ENCODE results near the gene LCA5L. TPM values are rescaled to one million over a fixed set of nuclear protein-coding genes. Genes with fewer than 3 reads are reported as not detected.
"Not testable (repeated sequence)": the region's sequence is repeated elsewhere in the genome, so short reads cannot be mapped to it uniquely, and the experiment has no call there.

The LCA5L gene
- total RNA-seq, 1 experiment from 2014 or later = 0.46 TPM

- Histone ChIP-seq H3K27ac (ENCODE audit: insufficient read length, low read depth, low read length) (no peak overlapping the region), H2BK12ac (ENCODE audit: insufficient read length, low read depth, low read length) (no peak overlapping the region), H3K14ac (ENCODE audit: insufficient read depth, low read length) (no peak overlapping the region), H2AFZ (ENCODE audit: low read length) (no peak overlapping the region), H3T11ph (ENCODE audit: low read length) (no peak overlapping the region), H4K91ac (ENCODE audit: insufficient read length, low read depth, low read length) (no peak overlapping the region), H3K79me2 (ENCODE audit: insufficient read depth, low read length) (no peaks in the 10 kb centered on the region; the same call in 1 of the 2 replicates), H4K20me1 (ENCODE audit: control insufficient read depth, insufficient read depth, insufficient read length) (no peaks in the 10 kb centered on the region), H3K4ac (ENCODE audit: low read depth, low read length) (no peak overlapping the region), H2BK5ac (ENCODE audit: insufficient read length, low read length) (no peak overlapping the region), H3K9ac (ENCODE audit: extremely low read depth, insufficient read length, low read length) (no peak overlapping the region), H3K27me3 (ENCODE audit: insufficient read depth, low read length) (no peaks in the 10 kb centered on the region), H2BK15ac (ENCODE audit: low read depth, low read length) (no peak overlapping the region), H2AK5ac (ENCODE audit: insufficient read length, low read length) (no peak overlapping the region), H3K9me3 (ENCODE audit: control insufficient read depth, low read depth, low read length) (no peaks in the 10 kb centered on the region), H3K23ac (ENCODE audit: insufficient read length, low read depth, low read length) (no peak overlapping the region), H2BK120ac (ENCODE audit: low read depth, low read length, poor library complexity, severe bottlenecking) (no peak overlapping the region), H3K4me1 (ENCODE audit: insufficient read depth, low read length) (no peaks in the 10 kb centered on the region), H4K5ac (ENCODE audit: insufficient read length, low read depth, low read length) (no peak overlapping the region), H3K4me2 (ENCODE audit: insufficient read depth, insufficient read length, low read length) (no peak overlapping the region), H3K79me1 (ENCODE audit: insufficient read depth, low read depth, low read length, poor library complexity, severe bottlenecking) (peaks cover 4% of the 10 kb centered on the region), H3K18ac (ENCODE audit: insufficient read length, low read depth, low read length) (no peak overlapping the region), H3K56ac (ENCODE audit: insufficient read length, low read depth, low read length) (no peak overlapping the region), H2BK20ac (ENCODE audit: low read depth, low read length, poor library complexity, severe bottlenecking) (no peak overlapping the region), H3K23me2 (ENCODE audit: insufficient read length, low read depth, low read length, poor library complexity, severe bottlenecking) (peaks cover 10% of the 10 kb centered on the region), H4K8ac (replicated peaks; ENCODE audit: insufficient read length, low read depth, low read length) (no peak overlapping the region)
- DNase-seq = no peak
- Mint-ChIP-seq H3K27me3 (ENCODE audit: low read depth) (no peaks in the 10 kb centered on the region), H3K9me3 (no peaks in the 10 kb centered on the region), H3K4me3 (no peak overlapping the region), H3K27ac (peak overlapping the region in 2 of 3 experiments; percentile 71 to 77; a peak in 3 of 7 replicates), H3K4me1 (peaks cover 28 to 33% of the 10 kb centered on the region in 2 experiments), H3K36me3 (ENCODE audit: insufficient read depth in 1 of 3, low read depth in 3 of 3) (peaks cover 0 to 5% (median 0%) of the 10 kb centered on the region in 3 experiments; a peak in 3 of 7 replicates)
- TF ChIP-seq CTCF (conservative IDR thresholded peaks at IDR 0.05) = no peak
- WGBS (ENCODE audit: extremely low coverage, insufficient read length, low lambda C conversion rate) = no CpG with 5 or more reads among the region's 13 CpGs
These were observed 60.8 kb downstream of the LCA5L start for GRCh38 chr21:39384674-39385298.

GRCh38 chr21:39382096-39382495 is 63.5 kb downstream of the LCA5L start:
- H3K4me2 ChIP-seq (ENCODE audit: insufficient read depth, insufficient read length, low read length); H2BK20ac ChIP-seq (ENCODE audit: low read depth, low read length, poor library complexity, severe bottlenecking); H3K4me1 ChIP-seq (ENCODE audit: insufficient read depth, low read length); H3K9me3 Mint-ChIP-seq; H3K56ac ChIP-seq (ENCODE audit: insufficient read length, low read depth, low read length); H3K79me2 ChIP-seq (ENCODE audit: insufficient read depth, low read length); H3K27me3 ChIP-seq (ENCODE audit: insufficient read depth, low read length); H4K5ac ChIP-seq (ENCODE audit: insufficient read length, low read depth, low read length); H2BK15ac ChIP-seq (ENCODE audit: low read depth, low read length); H3K14ac ChIP-seq (ENCODE audit: insufficient read depth, low read length); H2BK12ac ChIP-seq (ENCODE audit: insufficient read length, low read depth, low read length); H4K20me1 ChIP-seq (ENCODE audit: control insufficient read depth, insufficient read depth, insufficient read length); H4K91ac ChIP-seq (ENCODE audit: insufficient read length, low read depth, low read length); H3K36me3 Mint-ChIP-seq (ENCODE audit: insufficient read depth in 1 of 3, low read depth in 3 of 3); H3K9me3 ChIP-seq (ENCODE audit: control insufficient read depth, low read depth, low read length); H3K9ac ChIP-seq (ENCODE audit: extremely low read depth, insufficient read length, low read length); H2BK120ac ChIP-seq (ENCODE audit: low read depth, low read length, poor library complexity, severe bottlenecking); H3K4ac ChIP-seq (ENCODE audit: low read depth, low read length); H4K8ac ChIP-seq (replicated peaks; ENCODE audit: insufficient read length, low read depth, low read length); H2AFZ ChIP-seq (ENCODE audit: low read length); H3K18ac ChIP-seq (ENCODE audit: insufficient read length, low read depth, low read length); H3T11ph ChIP-seq (ENCODE audit: low read length); H3K23me2 ChIP-seq (ENCODE audit: insufficient read length, low read depth, low read length, poor library complexity, severe bottlenecking); DNase-seq; H3K27ac ChIP-seq (ENCODE audit: insufficient read length, low read depth, low read length); H2AK5ac ChIP-seq (ENCODE audit: insufficient read length, low read length); H3K23ac ChIP-seq (ENCODE audit: insufficient read length, low read depth, low read length); H3K79me1 ChIP-seq (ENCODE audit: insufficient read depth, low read depth, low read length, poor library complexity, severe bottlenecking); H2BK5ac ChIP-seq (ENCODE audit: insufficient read length, low read length); H3K27ac Mint-ChIP-seq; H3K27me3 Mint-ChIP-seq (ENCODE audit: low read depth): not testable (repeated sequence)
- H3K4me1 Mint-ChIP-seq = peaks cover 17 to 22% of the 10 kb centered on the region in 2 experiments
- H3K4me3 Mint-ChIP-seq = peak overlapping the region; percentile 0 to 24; a peak in 2 of 5 replicates
- 100% methylated on average over 2 of the region's 7 CpGs for whole genome bisulfite sequencing (ENCODE audit: extremely low coverage, insufficient read length, low lambda C conversion rate)

All from H9 (cell line).